Gastroesophageal sphincter (tissue), 4 donors: ENCODE data around the gene AUNIP. TPM values are rescaled to one million over a fixed set of nuclear protein-coding genes. Genes with fewer than 3 reads are reported as not detected.
A peak's percentile ranks its signal among the peaks of the same experiment; 100 is the strongest.

ENCODE experiments used
- ATAC-seq: fragments of 150-250 bp; one replicate; pipeline ENCODE4 v1.9.1; 2016; ENCODE audit warnings: mild to moderate bottlenecking, moderate library complexity
- H3K27ac ChIP-seq, 4 donors: fragments of 200-600 bp; sonication (generic) in 3 of 4; 1 replicate in 3 of 4; 2 replicates in 1 of 4; pipeline ENCODE4 v1.5.1; 2016 to 2019
- H3K27me3 ChIP-seq: fragments of 200-600 bp; sonication (generic); one replicate; pipeline ENCODE4 v1.5.1; 2019
- H3K36me3 ChIP-seq, 2 donors: fragments of 200-600 bp; sonication (generic); one replicate each; pipeline ENCODE4 v1.5.1; 2019; ENCODE audit warnings: control low read depth in 1 of 2
- H3K4me1 ChIP-seq, 3 donors: fragments of 200-600 bp; sonication (generic); 1 replicate in 2 of 3; 2 replicates in 1 of 3; pipeline ENCODE4 v1.5.1; 2016 to 2019; ENCODE audit warnings: control low read depth in 2 of 3
- H3K4me3 ChIP-seq, 2 donors: fragments of 200-600 bp; sonication (generic); one replicate each; pipeline ENCODE4 v1.5.1; 2019; ENCODE audit warnings: mild to moderate bottlenecking in 1 of 2, moderate library complexity in 1 of 2
- H3K9me3 ChIP-seq, 3 donors: fragments of 200-600 bp; sonication (generic); one replicate each; pipeline ENCODE4 v1.5.1; 2017 to 2019; ENCODE audit warnings: control low read depth in 2 of 3
- EP300 ChIP-seq: sonication (generic); formaldehyde crosslinking; IDR thresholded peaks from one replicate; pipeline ENCODE4 v1.6.1; 2017; ENCODE audit warnings: antibody characterized with exemption, mild to moderate bottlenecking
- POLR2A ChIP-seq, 2 donors: fragments of 450-650 bp; IDR thresholded peaks; one replicate each; pipeline ENCODE4 v1.6.1; 2017; ENCODE audit warnings: antibody characterized with exemption in 2 of 2, mild to moderate bottlenecking in 2 of 2, moderate library complexity in 1 of 2
- POLR2AphosphoS5 ChIP-seq: sonication (generic); formaldehyde crosslinking; IDR thresholded peaks from one replicate; pipeline ENCODE4 v1.6.1; 2017; ENCODE audit warnings: antibody characterized with exemption
- WGBS, 2 donors: methylation state at CpG; one replicate each; pipeline ENCODE4 v1.1.5; 2018; ENCODE audit warnings: low coverage in 1 of 2; 5-methylcytosine and 5-hydroxymethylcytosine counted together
- total RNA-seq, 4 donors: library from RNA; depleted of rRNA; stranded (reverse); fragments of >200 nt; gene quantifications; one replicate each; pipeline ENCODE4 v1.1.0, GENCODE V29; 2016
- TF ChIP-seq, protein P1 (sequence below), 4 experiments: fragments of 200-600 bp in 2 of 4; fragments of 450-650 bp in 2 of 4; sonication (generic) in 1 of 4; IDR thresholded peaks; one replicate each; pipeline ENCODE4 v1.5.1; 2017 to 2019; ENCODE audit warnings: antibody characterized with exemption in 4 of 4, mild to moderate bottlenecking in 2 of 4, moderate library complexity in 2 of 4

The AUNIP gene
- total RNA-seq, 4 donors from 2014 or later = 0.52 to 1.1 TPM; not detected in 2

DNA sequence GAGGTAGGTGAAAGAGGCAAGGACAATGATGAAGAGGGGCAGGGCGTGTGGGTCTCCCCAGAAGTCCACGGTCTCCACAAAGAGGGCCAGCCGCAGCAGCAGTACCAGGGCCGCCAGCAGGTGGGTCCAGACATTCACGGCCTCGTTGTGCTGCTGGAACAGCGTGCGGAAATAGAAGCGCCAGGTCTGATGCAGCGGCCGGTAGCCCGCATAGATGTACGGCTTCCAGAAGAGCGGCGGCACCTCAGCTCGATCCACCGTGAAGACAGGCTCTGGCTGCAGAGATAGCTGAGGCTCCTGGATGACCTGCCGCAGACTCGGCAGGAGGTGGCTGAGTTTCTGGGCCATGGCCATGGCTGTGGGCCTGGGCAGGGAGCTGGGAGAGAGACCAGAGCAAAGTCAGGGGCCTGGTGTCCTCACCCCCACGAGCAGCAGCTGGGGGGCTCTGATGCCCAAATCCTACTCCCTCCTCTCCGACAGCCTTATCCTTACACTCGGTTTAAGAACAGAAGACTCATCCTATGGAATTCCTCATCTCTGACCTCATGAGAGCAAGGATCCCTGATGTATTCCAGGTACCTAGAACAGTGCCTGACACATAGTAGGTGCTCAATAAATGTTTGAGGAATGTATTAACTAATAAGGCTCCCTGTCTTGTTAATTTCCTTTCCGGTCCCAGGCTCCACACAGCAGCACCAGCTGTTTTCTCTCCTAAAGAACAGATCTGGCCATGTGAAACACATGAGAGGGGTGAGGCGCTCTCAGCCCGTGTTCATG, 4.4 kb upstream of the AUNIP start:
- no peak for TF ChIP-seq POLR2A (IDR thresholded peaks at IDR 0.05)
- TF ChIP-seq EP300 = no peak
- TF ChIP-seq, protein P1, sequence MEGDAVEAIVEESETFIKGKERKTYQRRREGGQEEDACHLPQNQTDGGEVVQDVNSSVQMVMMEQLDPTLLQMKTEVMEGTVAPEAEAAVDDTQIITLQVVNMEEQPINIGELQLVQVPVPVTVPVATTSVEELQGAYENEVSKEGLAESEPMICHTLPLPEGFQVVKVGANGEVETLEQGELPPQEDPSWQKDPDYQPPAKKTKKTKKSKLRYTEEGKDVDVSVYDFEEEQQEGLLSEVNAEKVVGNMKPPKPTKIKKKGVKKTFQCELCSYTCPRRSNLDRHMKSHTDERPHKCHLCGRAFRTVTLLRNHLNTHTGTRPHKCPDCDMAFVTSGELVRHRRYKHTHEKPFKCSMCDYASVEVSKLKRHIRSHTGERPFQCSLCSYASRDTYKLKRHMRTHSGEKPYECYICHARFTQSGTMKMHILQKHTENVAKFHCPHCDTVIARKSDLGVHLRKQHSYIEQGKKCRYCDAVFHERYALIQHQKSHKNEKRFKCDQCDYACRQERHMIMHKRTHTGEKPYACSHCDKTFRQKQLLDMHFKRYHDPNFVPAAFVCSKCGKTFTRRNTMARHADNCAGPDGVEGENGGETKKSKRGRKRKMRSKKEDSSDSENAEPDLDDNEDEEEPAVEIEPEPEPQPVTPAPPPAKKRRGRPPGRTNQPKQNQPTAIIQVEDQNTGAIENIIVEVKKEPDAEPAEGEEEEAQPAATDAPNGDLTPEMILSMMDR (IDR thresholded peaks at IDR 0.05) = no peak
- TF ChIP-seq POLR2AphosphoS5 = no peak
- Histone ChIP-seq H3K4me3 (no peak overlapping the region), H3K9me3 (no peaks in the 10 kb centered on the region), H3K36me3 (peaks cover 0 to 40% of the 10 kb centered on the region in 2 donors), H3K4me1 (peaks cover 0 to 16% (median 4%) of the 10 kb centered on the region in 3 donors), H3K27me3 (no peaks in the 10 kb centered on the region), H3K27ac (no peak overlapping the region)
- 74 to 90% methylated on average over 4 to 24 of the region's 25 CpGs for whole genome bisulfite sequencing, 2 donors
- ATAC-seq = no peak

DNA sequence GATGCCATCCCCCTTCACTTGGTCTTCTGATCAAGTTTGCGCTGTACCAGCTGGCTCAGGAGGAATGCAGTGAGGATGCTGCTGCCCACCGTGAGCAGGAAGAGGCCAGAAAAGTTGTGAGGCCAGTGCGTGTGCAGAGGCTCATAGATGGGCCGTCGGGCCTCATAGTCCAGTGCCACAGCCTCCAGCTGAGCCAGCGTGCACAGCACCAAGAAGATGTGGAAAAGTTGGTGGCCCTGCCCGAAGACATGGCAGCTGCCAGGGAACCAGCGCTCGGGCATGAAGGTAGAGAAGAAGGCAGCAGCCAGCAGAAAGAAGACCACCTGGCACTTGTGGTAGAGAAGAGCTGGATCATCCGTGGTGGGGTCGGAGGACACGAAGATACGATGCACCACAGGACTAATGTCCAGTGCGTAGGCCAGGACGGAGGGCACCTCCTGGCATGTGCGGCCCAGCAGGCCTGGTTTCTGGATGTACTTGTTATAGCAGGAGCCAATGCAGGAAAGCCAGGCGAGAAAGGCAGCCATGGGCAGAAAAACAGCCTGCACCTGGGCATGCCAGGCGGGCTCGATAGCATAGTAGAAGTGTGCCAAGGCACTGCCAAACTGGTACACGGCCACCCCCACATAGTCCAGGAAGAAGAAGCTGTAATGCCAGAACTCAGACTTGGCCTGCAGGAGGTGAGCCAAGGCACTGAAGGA, 3.7 kb upstream of the AUNIP start:
- Histone ChIP-seq H3K27ac (no peak overlapping the region), H3K4me3 (no peak overlapping the region), H3K27me3 (no peaks in the 10 kb centered on the region), H3K4me1 (peaks cover 0 to 20% (median 6%) of the 10 kb centered on the region in 3 donors), H3K36me3 (peaks cover 0 to 32% of the 10 kb centered on the region in 2 donors), H3K9me3 (no peaks in the 10 kb centered on the region)
- no peak for ATAC-seq
- 92 to 93% methylated on average over 4 to 11 of the region's 20 CpGs for WGBS, 2 donors
- TF ChIP-seq POLR2AphosphoS5 (no peak), EP300 (no peak), POLR2A (IDR thresholded peaks at IDR 0.05) (no peak)
- TF ChIP-seq, protein P1 (IDR thresholded peaks at IDR 0.05) = no peak

GRCh38 chr1:25861316-25862286, 2.3 kb upstream of the AUNIP start:
- no peak for ATAC-seq
- no peak overlapping the region for H3K27ac ChIP-seq
- peaks cover 0 to 20% (median 6%) of the 10 kb centered on the region in 3 donors for H3K4me1 ChIP-seq
- TF ChIP-seq, protein P1 (IDR thresholded peaks at IDR 0.05) = no peak
- TF ChIP-seq EP300 = no peak
- TF ChIP-seq POLR2AphosphoS5 = no peak
- TF ChIP-seq POLR2A (IDR thresholded peaks at IDR 0.05) = no peak
- H3K9me3 ChIP-seq = no peaks in the 10 kb centered on the region
- 24 to 42% methylated on average over 3 to 4 of the region's 16 CpGs for WGBS, 2 donors
- H3K27me3 ChIP-seq = no peaks in the 10 kb centered on the region
- no peak overlapping the region for H3K4me3 ChIP-seq
- H3K36me3 ChIP-seq = peaks cover 0 to 20% of the 10 kb centered on the region in 2 donors

- Histone ChIP-seq H3K4me1 (peaks cover 0 to 20% (median 6%) of the 10 kb centered on the region in 3 donors), H3K9me3 (no peaks in the 10 kb centered on the region), H3K27ac (peak overlapping the region in 1 of 4 donors; percentile 77), H3K27me3 (peaks cover 4% of the 10 kb centered on the region), H3K4me3 (peak overlapping the region in 1 of 2 donors; percentile 58), H3K36me3 (peaks cover 0 to 14% of the 10 kb centered on the region in 2 donors)
- 44 to 57% methylated on average over 6 to 7 of the region's 7 CpGs for WGBS, 2 donors
- no peak for ATAC-seq
- TF ChIP-seq, protein P1 (IDR thresholded peaks at IDR 0.05) = no peak
- TF ChIP-seq EP300 = no peak
- TF ChIP-seq POLR2AphosphoS5 = no peak
- TF ChIP-seq POLR2A (IDR thresholded peaks at IDR 0.05) = no peak
Observed at GRCh38 chr1:25858494-25858893, 763 bp downstream of the AUNIP start.
